PC-9 (cell line): ENCODE results near the gene ABHD16B.

Source experiments
- EZH2 ChIP-seq: fragments of 200-600 bp; sonication (generic); IDR thresholded peaks from 2 replicates; pipeline ENCODE4 v1.8.0; 2017; ENCODE audit warnings: antibody characterized with exemption, low read depth
- TF ChIP-seq, protein P1 (sequence below): fragments of 200-600 bp; sonication (generic); conservative IDR thresholded peaks from 2 replicates; pipeline ENCODE4 v1.6.1; 2017; ENCODE audit warnings: mixed run types, antibody characterized with exemption, mild to moderate bottlenecking, moderate library complexity

DNA sequence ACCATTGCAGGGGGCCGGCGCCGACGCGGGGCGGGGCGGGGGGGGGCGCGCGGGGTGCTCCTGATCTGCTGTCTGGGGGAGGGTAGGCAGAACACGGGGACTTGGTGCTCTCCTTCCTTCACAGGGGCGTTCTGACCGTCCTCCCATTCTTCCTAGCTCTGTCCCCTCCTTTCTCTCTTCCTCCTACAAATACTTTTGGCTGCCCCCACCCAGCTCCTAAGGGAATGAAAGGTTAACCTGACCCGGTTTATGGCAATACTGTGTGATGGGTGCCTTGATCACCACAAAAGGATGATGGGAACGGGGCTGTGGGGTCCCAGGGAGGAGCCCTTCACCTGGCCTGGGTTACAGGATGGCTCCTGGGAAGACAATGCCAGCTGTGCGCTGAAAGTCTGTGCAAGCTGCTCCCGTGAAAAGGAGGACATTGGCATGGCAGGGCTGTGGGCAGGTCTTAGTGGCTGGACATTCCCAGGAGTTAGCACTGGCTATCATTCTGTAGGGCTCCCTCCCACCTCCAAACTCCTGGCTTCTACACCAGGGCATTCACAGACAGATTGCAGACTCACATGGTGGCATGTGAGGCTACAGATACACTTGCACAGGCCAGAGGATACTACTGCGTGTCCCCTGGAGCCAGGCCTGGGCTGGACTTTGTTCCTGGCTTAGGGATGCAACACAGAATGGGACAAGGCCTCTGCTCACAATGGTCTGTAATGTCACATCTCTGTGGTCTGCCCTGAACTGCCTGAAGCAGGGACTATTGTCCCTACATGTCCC is 1.9 kb downstream of the ABHD16B start:
- TF ChIP-seq EZH2, result no peak
- TF ChIP-seq, protein P1, sequence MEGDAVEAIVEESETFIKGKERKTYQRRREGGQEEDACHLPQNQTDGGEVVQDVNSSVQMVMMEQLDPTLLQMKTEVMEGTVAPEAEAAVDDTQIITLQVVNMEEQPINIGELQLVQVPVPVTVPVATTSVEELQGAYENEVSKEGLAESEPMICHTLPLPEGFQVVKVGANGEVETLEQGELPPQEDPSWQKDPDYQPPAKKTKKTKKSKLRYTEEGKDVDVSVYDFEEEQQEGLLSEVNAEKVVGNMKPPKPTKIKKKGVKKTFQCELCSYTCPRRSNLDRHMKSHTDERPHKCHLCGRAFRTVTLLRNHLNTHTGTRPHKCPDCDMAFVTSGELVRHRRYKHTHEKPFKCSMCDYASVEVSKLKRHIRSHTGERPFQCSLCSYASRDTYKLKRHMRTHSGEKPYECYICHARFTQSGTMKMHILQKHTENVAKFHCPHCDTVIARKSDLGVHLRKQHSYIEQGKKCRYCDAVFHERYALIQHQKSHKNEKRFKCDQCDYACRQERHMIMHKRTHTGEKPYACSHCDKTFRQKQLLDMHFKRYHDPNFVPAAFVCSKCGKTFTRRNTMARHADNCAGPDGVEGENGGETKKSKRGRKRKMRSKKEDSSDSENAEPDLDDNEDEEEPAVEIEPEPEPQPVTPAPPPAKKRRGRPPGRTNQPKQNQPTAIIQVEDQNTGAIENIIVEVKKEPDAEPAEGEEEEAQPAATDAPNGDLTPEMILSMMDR, result no peak
